ENCODE measurements around the gene SIGLEC11.

DNA sequence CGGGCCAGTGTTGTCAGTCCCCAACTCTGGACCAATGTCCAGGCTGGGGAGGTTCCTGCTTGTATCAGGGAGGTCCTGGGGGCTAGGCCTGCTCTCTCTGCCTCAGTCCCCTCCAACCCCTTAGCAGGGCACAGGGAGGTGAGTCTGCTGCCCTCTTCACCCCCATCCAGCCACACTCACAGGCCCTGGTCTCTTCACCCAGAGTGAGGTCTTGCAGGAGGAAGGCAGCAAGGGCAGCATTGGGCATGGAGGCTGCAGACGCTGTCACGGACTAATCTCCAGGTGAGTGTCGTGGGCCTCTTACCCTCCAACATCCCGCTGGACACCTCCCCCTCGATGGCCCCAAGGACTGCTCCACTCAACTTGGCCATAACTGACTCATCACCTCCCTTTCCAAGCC is 11.9 kb upstream of the SIGLEC11 start:
- TF ChIP-seq, protein P1, sequence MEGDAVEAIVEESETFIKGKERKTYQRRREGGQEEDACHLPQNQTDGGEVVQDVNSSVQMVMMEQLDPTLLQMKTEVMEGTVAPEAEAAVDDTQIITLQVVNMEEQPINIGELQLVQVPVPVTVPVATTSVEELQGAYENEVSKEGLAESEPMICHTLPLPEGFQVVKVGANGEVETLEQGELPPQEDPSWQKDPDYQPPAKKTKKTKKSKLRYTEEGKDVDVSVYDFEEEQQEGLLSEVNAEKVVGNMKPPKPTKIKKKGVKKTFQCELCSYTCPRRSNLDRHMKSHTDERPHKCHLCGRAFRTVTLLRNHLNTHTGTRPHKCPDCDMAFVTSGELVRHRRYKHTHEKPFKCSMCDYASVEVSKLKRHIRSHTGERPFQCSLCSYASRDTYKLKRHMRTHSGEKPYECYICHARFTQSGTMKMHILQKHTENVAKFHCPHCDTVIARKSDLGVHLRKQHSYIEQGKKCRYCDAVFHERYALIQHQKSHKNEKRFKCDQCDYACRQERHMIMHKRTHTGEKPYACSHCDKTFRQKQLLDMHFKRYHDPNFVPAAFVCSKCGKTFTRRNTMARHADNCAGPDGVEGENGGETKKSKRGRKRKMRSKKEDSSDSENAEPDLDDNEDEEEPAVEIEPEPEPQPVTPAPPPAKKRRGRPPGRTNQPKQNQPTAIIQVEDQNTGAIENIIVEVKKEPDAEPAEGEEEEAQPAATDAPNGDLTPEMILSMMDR (IDR thresholded peaks at IDR 0.05; ENCODE audit: extremely low read depth in 1 of 2, insufficient read depth in 1 of 2, low read depth in 1 of 2, low read length in 2 of 2) = no peak
- no peak for TF ChIP-seq POLR2AphosphoS5 (IDR thresholded peaks at IDR 0.05; ENCODE audit: insufficient read depth, low read depth, low read length)
- no peak for TF ChIP-seq POLR2A (IDR thresholded peaks at IDR 0.05; ENCODE audit: low read depth, low read length)
- TF ChIP-seq EZH2 (IDR thresholded peaks at IDR 0.05; ENCODE audit: borderline replicate concordance, low read depth, low read length, severe bottlenecking) = no peak
- no peak for TF ChIP-seq MYC (IDR thresholded peaks at IDR 0.05; ENCODE audit: low read depth, low read length)

All from endothelial cell of umbilical vein (primary cell).